H1 (cell line): ENCODE data around the gene STARD4. TPM values are rescaled to one million over a fixed set of nuclear protein-coding genes. Genes with fewer than 3 reads are reported as not detected.

Source experiments
- GABPA ChIP-seq: IDR thresholded peaks from 2 replicates; pipeline ENCODE4 v1.6.1; 2011; ENCODE audit warnings: mild to moderate bottlenecking, low read length, moderate library complexity, borderline replicate concordance; ENCODE audit not compliant: insufficient read depth
- KDM1A ChIP-seq: fragments of 200-600, 300-600 bp; sonication (generic); IDR thresholded peaks from 2 replicates; pipeline ENCODE4 v1.7.1; 2016; ENCODE audit warnings: mild to moderate bottlenecking, low read length, borderline replicate concordance
- MAFK ChIP-seq: IDR thresholded peaks from 2 replicates; pipeline ENCODE4 v1.6.1; 2012; ENCODE audit warnings: low read depth, mild to moderate bottlenecking, improper control_type of control experiment, low read length
- RFX5 ChIP-seq: IDR thresholded peaks from 2 replicates; pipeline ENCODE4 v1.6.1; 2011; ENCODE audit warnings: low read depth, low read length, improper control_type of control experiment, borderline replicate concordance
- RNF2 ChIP-seq: fragments of 200-900, 300-1000 bp; sonication (generic); IDR thresholded peaks from 2 replicates; pipeline ENCODE4 v1.7.1; 2016; ENCODE audit warnings: borderline replicate concordance, low read depth, mild to moderate bottlenecking, antibody characterized with exemption, low read length; ENCODE audit not compliant: poor library complexity, severe bottlenecking; ENCODE audit errors: missing control alignments
- SRF ChIP-seq: IDR thresholded peaks from 2 replicates; pipeline ENCODE4 v1.6.1; 2011; ENCODE audit warnings: mild to moderate bottlenecking, low read depth, low read length, moderate library complexity
- SUZ12 ChIP-seq: fragments of 200-600 bp; sonication (generic); IDR thresholded peaks from 2 replicates; pipeline ENCODE4 v1.6.1; 2012; ENCODE audit warnings: mild to moderate bottlenecking, inconsistent platforms, low read length, moderate library complexity, mixed read lengths
- polyA plus RNA-seq, 7 experiments: library from polyadenylated mRNA; depleted of rRNA in 3 of 7; stranded (reverse) in 5 of 7; unstranded in 2 of 7; fragments of >200 nt in 5 of 7; fragments of 200-250 nt in 2 of 7; gene quantifications; 1 replicate in 5 of 7; 2 replicates in 1 of 7; 4 replicates in 1 of 7; pipeline versions ENCODE4 v1.2.1 to v1.2.3, GENCODE V29; 2011 to 2013; ENCODE audit warnings: missing spikeins in 2 of 7, mixed read lengths in 2 of 7
- total RNA-seq: library from RNA; stranded (reverse); fragmentation: NEBNext Ultra II Directional; extraction: Animal tissue kit (Norgen Biotek cat#: 25700); gene quantifications from 2 replicates; pipeline ENCODE4 v1.2.1, GENCODE V29; 2021

The STARD4 gene
- total and polyA plus RNA-seq, 2 of the 8 experiments (the other 6 are each of a cell fraction or from before 2014, with no cell fraction given): 10.8 to 47.9 TPM

DNA sequence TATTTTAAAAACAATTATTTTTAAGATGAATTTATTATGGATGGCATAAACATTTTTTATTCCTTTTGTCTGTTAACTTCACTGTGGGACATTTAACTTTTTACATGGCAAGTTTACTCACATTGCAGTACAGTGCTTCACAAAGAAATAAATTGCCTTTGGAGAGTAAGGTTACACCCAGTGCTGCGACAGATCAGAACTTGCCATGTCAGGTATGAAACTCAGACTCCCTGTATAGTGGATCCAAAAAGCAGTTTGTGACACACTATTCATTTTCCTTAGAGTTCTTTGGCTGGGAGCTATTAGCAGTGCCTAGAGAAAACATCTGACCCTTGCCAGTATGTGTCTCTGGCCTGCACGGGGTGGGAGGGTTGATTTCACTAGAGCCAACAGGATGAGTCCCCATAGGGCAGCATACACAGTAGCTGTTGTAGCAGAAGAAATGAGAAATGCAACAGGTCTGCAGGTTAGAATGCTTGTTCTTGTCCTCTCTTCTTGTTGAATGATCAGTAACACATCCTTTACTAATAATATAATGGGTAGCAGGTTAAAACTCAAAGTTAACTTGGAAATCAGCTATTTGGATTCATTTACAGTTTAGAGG, 42.9 kb downstream of the STARD4 start (continued):
- no peak for TF ChIP-seq SRF
- no peak for TF ChIP-seq MAFK
- TF ChIP-seq KDM1A: no peak
- no peak for TF ChIP-seq SUZ12
- TF ChIP-seq RFX5: no peak
- TF ChIP-seq GABPA: no peak
- TF ChIP-seq RNF2: no peak
